Pancreas (tissue), 10 donors: Measurements from ENCODE around the gene RNASE8. TPM values are rescaled to one million over a fixed set of nuclear protein-coding genes. Genes with fewer than 3 reads are reported as not detected.
"Not testable (repeated sequence)": the region's sequence is repeated elsewhere in the genome, so short reads cannot be mapped to it uniquely, and the experiment has no call there.

Experiments used
- ATAC-seq, 4 donors: fragments of 200-7000 bp; cut with Tn5 transposase; one replicate each; pipeline versions ENCODE4 v1.8.0 to v1.9.1; 2020; ENCODE audit warnings: mild to moderate bottlenecking in 4 of 4, moderate library complexity in 4 of 4
- DNase-seq, 6 donors: peaks; one replicate each; pipeline ENCODE4 v3.0.0-alpha.2; 2020
- FAIRE-seq: peaks from 2 replicates; lab custom pipeline; 2012; peaks lifted over from hg19 to GRCh38; lab: Jason Lieb, UNC
- H3K27ac ChIP-seq, 4 donors: fragments of 200-600 bp; sonication (generic); 1 replicate in 3 of 4; 2 replicates in 1 of 4; pipeline versions ENCODE4 v1.5.0 to v1.8.0; 2020
- H3K27me3 ChIP-seq, 4 donors: fragments of 200-600 bp; one replicate each; pipeline ENCODE4 v1.8.0; 2021
- H3K36me3 ChIP-seq, 3 donors: fragments of 200-600 bp; sonication (generic) in 1 of 3; one replicate each; pipeline versions ENCODE4 v1.5.0 to v1.8.0; 2020 to 2021
- H3K4me1 ChIP-seq, 3 donors: fragments of 200-600 bp; one replicate each; pipeline ENCODE4 v1.8.0; 2021
- H3K4me3 ChIP-seq, 4 donors: fragments of 200-600 bp; sonication (generic) in 2 of 4; one replicate each; pipeline versions ENCODE4 v1.5.0 to v1.8.0; 2020 to 2021
- H3K9me3 ChIP-seq, 4 donors: fragments of 200-600 bp; one replicate each; pipeline ENCODE4 v1.8.0; 2021
- CTCF ChIP-seq, 4 donors: fragments of 200-600 bp; sonication (generic) in 3 of 4; IDR thresholded peaks; one replicate each; pipeline versions ENCODE4 v1.5.0 to v1.8.0; 2021; ENCODE audit warnings: antibody characterized with exemption in 4 of 4
- WGBS, 2 donors: extraction: QIAGEN DNeasy Blood & Tissue Kit; methylation state at CpG; one replicate each; pipeline ENCODE4 v1.1.7; 2013; 5-methylcytosine and 5-hydroxymethylcytosine counted together
- intact Hi-C, 3 donors: fragments of 100-400 bp; cut with DNase I; formaldehyde crosslinking; loops; one replicate each; pipeline versions ENCODE4 v1.11.1 to v1.14.2; 2022
- polyA plus RNA-seq, 2 donors: library from polyadenylated mRNA; stranded (reverse); fragments of 200-250 nt; gene quantifications; one replicate each; pipeline ENCODE4 v1.2.3, GENCODE V29; 2013
- total RNA-seq, 6 donors: library from RNA; stranded (reverse); fragmentation: NEBNext Ultra II Directional in 4 of 6; extraction: Animal tissue kit (Norgen Biotek cat#: 25700) in 4 of 6; gene quantifications; one replicate each; pipeline versions ENCODE4 v1.2.1 to v1.2.4, GENCODE V29; 2021 to 2023
- donor health status: healthy with polysubstance abuse.
- donor health status: DM: no; HTN: no; CAD: no; lungs with moderate emphysema.
- donor health status: DM: no; HTN: no; CAD: no.
- donor health status: control.
- donor health status: control.
- donor health status: Bipolar disorder and iron deficiency.
- donor health status: DM: yes; HTN: yes; CAD: no.
- donor health status: DM: no; HTN: no; CAD: no.
- donor health status: DM: no; HTN: no; CAD: no.
- donor health status: DM: yes; HTN: yes; CAD: no.

RNASE8 gene
- not detected for total RNA-seq
- polyA plus RNA-seq, result not detected

- FAIRE-seq (no peak), ATAC-seq (no peak), DNase-seq (no peak)
- no peaks in the 10 kb centered on the region for H3K36me3 ChIP-seq
- TF ChIP-seq CTCF (IDR thresholded peaks at IDR 0.05), result no peak
- 71 to 81% methylated on average over 8 of the region's 8 CpGs for WGBS, 2 donors
- no peaks in the 10 kb centered on the region for H3K27me3 ChIP-seq
- H3K9me3 ChIP-seq, result no peaks in the 10 kb centered on the region
- intact Hi-C loops, result no loop called here
- H3K4me3 ChIP-seq, result no peak within 1 kb of the TSS
- peak within 1 kb of the TSS in 2 of 4 donors; percentile 54 to 60 for H3K27ac ChIP-seq
- H3K4me1 ChIP-seq, result peaks cover 12 to 34% (median 32%) of the 10 kb centered on the region in 3 donors
These were observed at the start of gene RNASE8 for GRCh38 chr14:21057803-21058675. Gene RNASE8 (plus strand): TSS chr14:21057822. CDS start chr14:21057893, 71 bp downstream.

- DNase-seq, H3K4me1 ChIP-seq, FAIRE-seq, H3K9me3 ChIP-seq, H3K27me3 ChIP-seq, ATAC-seq, intact Hi-C loops, H3K4me3 ChIP-seq, H3K36me3 ChIP-seq, H3K27ac ChIP-seq: not testable (repeated sequence)
- 65 to 67% methylated on average over 3 of the region's 3 CpGs for WGBS, 2 donors
These were observed 47.9 kb upstream of the RNASE8 start for GRCh38 chr14:21009721-21010120.

GRCh38 chr14:21011136-21011535, 46.5 kb upstream of the RNASE8 start:
- ATAC-seq, result no peak
- Histone ChIP-seq H3K9me3 (no peaks in the 10 kb centered on the region), H3K27me3 (no peaks in the 10 kb centered on the region), H3K36me3 (no peaks in the 10 kb centered on the region), H3K27ac (no peak overlapping the region), H3K4me1 (no peaks in the 10 kb centered on the region), H3K4me3 (no peak overlapping the region)
- no peak for FAIRE-seq
- TF ChIP-seq CTCF (IDR thresholded peaks at IDR 0.05), result no peak
- DNase-seq, result no peak
- 63 to 70% methylated on average over 1 of the region's 1 CpG for WGBS, 2 donors
- intact Hi-C loops, result no loop called here

- peak; percentile 73 for FAIRE-seq
- no peaks in the 10 kb centered on the region for H3K9me3 ChIP-seq
- peaks cover 0 to 16% (median 0%) of the 10 kb centered on the region in 3 donors for H3K36me3 ChIP-seq
- DNase-seq, result peak; percentile 72 to 90 (median 79)
- peak; percentile 89 to 94 (median 90) for TF ChIP-seq CTCF (IDR thresholded peaks at IDR 0.05)
- no peaks in the 10 kb centered on the region for H3K4me1 ChIP-seq
- no peak overlapping the region for H3K4me3 ChIP-seq
- ATAC-seq, result peak; percentile 84 to 98 (median 94)
- intact Hi-C loops, result loop anchor here in 1 of 3 donors (5.0 kb wide), 1 partner anchor 78 kb away; no protein-coding TSS in a partner anchor
- H3K27ac ChIP-seq, result no peak overlapping the region
- 0 to 2% methylated on average over 4 of the region's 4 CpGs for WGBS, 2 donors
- H3K27me3 ChIP-seq, result no peaks in the 10 kb centered on the region
These were observed 42.8 kb upstream of the RNASE8 start for GRCh38 chr14:21014761-21015190.

- no peaks in the 10 kb centered on the region for H3K4me1 ChIP-seq
- intact Hi-C loops, result loop anchor here in 1 of 3 donors (5.0 kb wide), 1 partner anchor 77 kb away; no protein-coding TSS in a partner anchor
- H3K27me3 ChIP-seq, result no peaks in the 10 kb centered on the region
- no peak for FAIRE-seq
- peaks cover 0 to 16% (median 0%) of the 10 kb centered on the region in 3 donors for H3K36me3 ChIP-seq
- DNase-seq, result no peak
- ATAC-seq, result peak in 3 of 4 donors; percentile 13 to 40 (median 28)
- H3K27ac ChIP-seq, result no peak overlapping the region
- H3K4me3 ChIP-seq, result no peak overlapping the region
- 65 to 73% methylated on average over 6 of the region's 6 CpGs for WGBS, 2 donors
- no peaks in the 10 kb centered on the region for H3K9me3 ChIP-seq
- TF ChIP-seq CTCF (IDR thresholded peaks at IDR 0.05), result no peak
These were observed 42.3 kb upstream of the RNASE8 start for GRCh38 chr14:21015312-21015711.
